ENCODE data around the gene CEP85L.

CEP85L gene

DNA sequence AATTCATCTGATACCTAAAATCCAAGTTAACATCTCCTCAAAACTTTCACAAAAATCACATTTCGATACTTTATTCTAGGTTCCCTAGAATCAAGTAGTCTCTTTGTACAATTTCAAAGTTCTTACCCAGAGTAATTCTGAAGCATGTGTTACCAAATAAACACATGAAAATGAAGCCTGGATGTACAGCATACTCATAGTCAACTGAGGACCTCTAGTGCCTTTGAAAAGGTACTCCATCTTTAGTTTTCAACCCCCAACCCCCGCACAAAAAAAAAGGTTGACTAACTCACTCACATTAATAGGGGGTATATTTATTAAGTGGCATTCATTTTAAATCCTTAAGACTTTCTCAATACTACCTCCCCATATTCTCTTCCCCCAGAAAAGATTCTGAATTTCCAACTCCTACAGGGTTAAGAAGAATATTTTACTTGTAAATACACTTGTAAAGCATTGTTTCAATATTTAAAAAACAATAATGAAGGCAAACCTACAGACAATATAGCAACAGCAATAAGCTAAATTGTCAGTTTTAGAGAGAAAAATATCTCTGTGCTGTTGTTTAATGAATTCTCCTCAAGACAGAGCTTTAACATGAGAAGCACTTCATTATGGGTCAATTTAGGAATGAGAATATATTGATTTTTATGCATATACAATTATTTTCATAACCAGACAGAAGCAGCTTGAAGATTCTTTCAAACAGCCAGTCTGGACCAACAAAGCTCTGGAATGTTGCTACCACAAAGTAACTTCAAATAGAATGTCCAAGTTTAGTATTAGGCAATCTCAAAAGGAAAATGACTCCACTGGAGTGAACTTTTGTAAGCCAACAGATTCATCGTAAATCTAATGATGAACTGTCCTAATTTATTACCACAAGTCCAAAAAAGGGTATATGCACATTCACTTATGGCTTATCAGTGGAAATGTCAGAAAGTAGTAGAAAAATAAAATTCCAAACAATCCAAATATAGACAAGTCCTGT, 100.0 kb downstream of the CEP85L start:
- DNase-seq (ENCODE audit: low read depth in 1 of 2, low spot score in 1 of 2): peak; percentile 2 to 52
- TF ChIP-seq JUND (IDR thresholded peaks at IDR 0.05; ENCODE audit: low read depth): no peak
- in situ Hi-C loops (cut with HindIII; ENCODE audit: low pct_unique_long_range_greater_than_20kb, low sequenced_read_pairs): no loop called here

DNA sequence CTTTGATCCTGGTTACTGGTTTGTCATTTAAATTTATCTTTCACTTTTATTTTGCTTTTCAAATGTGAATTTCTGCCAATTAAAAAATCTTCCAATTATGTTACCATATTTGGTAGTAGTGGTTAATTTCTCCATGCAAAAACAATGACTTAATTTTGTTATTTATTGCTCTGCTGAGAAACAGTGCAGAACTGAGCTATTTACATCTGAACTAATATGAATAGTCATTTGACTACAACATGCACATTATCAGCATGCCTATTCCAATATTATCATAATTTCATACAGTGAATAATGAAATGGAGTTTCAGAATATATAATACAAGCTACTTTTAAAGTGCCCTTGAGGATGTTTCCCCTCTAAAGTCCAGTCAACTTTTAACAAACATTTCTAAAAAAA, 102.8 kb downstream of the CEP85L start:
- no peak for TF ChIP-seq JUND (IDR thresholded peaks at IDR 0.05; ENCODE audit: low read depth)
- in situ Hi-C loops (cut with HindIII; ENCODE audit: low pct_unique_long_range_greater_than_20kb, low sequenced_read_pairs): no loop called here
- no peak for DNase-seq (ENCODE audit: low read depth in 1 of 2, low spot score in 1 of 2)

DNA sequence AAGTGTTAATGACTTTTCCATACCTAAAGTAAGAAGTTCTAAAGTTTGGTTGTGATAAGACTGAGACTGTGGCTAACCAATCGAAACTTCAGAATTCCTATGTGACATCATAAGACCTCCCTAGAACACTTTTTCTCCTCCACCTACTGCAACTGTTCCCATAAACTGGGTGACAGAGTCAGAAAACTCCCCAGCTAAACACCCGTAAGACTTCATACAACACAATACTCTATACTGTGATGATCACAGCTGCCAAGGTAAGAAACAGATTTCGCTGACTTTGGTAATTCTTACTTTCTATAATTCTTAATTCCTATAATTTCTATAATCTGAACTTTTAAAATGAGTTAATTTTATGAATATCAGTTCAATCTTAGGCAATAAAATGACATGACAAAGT, 103.3 kb downstream of the CEP85L start, which contains the start of gene PLN:
Gene PLN (plus strand): TSS at position 161 of the 400 bp plus-strand sequence. CDS start 10,626 bp downstream, outside the sequence.
- in situ Hi-C loops (cut with HindIII; ENCODE audit: low pct_unique_long_range_greater_than_20kb, low sequenced_read_pairs): no loop called here
- TF ChIP-seq JUND (IDR thresholded peaks at IDR 0.05; ENCODE audit: low read depth): no peak

DNA sequence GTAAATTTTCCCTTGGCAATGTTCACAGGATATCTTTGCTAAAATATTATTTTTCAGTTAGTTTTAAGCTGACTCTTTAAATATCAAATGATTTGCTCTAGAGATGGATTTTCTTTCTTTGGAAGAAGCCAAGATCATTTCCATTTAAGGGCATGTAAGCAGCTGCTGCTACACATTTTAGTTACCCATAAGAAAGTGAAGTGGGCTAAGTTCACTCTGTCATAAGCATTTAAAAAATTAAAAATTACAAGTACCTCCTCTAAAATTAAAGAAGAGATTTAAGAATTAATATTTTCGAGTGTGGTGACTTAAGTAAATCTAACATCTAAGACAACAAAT, 104.5 kb downstream of the CEP85L start:
- TF ChIP-seq JUND (IDR thresholded peaks at IDR 0.05; ENCODE audit: low read depth): no peak
- in situ Hi-C loops (cut with HindIII; ENCODE audit: low pct_unique_long_range_greater_than_20kb, low sequenced_read_pairs): no loop called here
- DNase-seq (ENCODE audit: low read depth in 1 of 2, low spot score in 1 of 2): no peak

More for the DNA sequence above, 103.3 kb downstream of the CEP85L start, which contains the start of gene PLN:
- no peak for DNase-seq (ENCODE audit: low read depth in 1 of 2, low spot score in 1 of 2)

DNA sequence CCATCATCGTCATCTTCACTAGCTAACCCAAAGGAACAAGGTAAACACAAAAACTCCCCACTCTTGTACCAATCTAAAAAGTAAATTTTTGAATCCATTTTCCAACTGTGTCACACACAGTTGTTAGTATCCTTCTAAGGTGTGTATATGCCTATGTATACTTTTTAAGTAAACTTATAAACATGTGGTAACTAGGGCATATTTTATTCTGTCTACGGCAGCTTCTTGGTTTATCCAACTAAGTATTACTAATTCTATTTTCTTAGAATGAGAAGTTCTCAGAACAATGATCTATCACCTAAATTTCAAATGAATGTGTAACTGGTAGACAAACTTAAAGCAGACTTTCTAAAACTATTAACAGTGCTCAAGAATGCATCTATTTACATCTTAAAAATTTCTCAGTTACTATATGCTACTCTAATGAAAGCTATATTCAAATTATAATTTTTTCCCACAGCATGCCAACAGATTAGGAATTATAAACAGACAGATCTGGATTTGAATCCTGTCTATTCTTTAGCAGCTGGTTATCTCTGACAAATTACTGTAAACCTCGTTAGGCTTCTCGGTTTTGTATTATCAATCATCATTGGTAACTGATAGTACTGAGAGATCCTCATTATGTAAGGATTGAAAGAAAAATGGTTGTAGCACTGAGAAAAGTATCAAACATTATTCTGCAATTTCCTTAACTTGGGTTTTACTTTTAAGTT, 105.1 kb downstream of the CEP85L start:
- no peak for DNase-seq (ENCODE audit: low read depth in 1 of 2, low spot score in 1 of 2)
- no peak for TF ChIP-seq JUND (IDR thresholded peaks at IDR 0.05; ENCODE audit: low read depth)
- in situ Hi-C loops (cut with HindIII; ENCODE audit: low pct_unique_long_range_greater_than_20kb, low sequenced_read_pairs): no loop called here

DNA sequence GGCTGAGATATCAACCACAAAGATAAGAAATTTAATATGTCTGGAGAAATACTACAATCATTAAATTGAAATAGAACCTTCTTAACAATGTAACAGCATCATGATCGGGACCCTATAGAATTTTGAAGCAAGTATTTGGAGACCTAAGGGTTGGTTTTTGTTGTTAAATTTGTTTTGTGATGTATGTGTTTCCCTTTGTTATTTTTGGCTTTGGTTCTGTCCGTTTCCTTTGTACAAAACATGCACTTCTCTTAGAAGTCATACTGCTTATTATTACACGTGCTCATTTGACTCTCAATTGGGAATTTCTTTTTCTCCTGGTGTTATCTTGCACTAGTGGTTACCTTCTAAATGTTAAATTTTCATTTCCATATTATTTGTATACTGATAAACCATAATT, 107.3 kb downstream of the CEP85L start:
- TF ChIP-seq JUND (IDR thresholded peaks at IDR 0.05; ENCODE audit: low read depth): no peak
- in situ Hi-C loops (cut with HindIII; ENCODE audit: low pct_unique_long_range_greater_than_20kb, low sequenced_read_pairs): no loop called here
- no peak for DNase-seq (ENCODE audit: low read depth in 1 of 2, low spot score in 1 of 2)

DNA sequence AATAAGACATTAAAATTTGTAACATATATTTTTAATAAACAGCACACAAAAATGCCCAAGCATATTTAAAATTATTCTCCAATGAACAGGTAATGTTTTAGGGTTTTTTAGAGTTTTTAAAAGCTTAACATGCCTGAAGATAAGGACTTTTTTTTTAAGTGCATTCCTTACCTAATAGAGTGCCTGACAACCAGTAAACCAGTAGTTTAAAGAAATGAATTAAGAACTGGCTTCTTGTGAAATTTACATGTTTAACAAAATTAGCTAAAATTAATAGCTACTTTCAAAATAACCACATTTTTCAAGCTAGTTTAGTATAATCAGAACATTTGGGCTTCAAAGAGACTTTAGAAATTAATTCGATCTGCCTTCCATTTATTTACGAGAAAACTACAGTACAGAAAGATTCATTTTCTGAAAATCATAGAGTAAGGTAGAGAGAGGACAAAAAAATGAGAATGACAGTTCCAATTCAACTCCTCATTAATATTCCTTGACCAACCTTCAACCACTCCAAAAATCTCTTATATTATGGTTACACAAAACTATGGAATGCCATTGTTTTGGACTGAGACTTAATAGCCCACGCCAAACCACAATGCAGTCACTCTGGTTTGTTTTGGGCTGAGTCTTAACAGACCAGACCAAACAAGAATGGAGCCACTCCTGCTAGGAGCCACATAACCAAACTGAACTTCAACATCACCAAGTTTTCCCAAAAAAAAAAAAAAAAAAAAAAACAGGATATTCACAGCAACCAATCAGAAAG, 109.0 kb downstream of the CEP85L start:
- no peak for DNase-seq (ENCODE audit: low read depth in 1 of 2, low spot score in 1 of 2)
- in situ Hi-C loops (cut with HindIII; ENCODE audit: low pct_unique_long_range_greater_than_20kb, low sequenced_read_pairs): no loop called here
- no peak for TF ChIP-seq JUND (IDR thresholded peaks at IDR 0.05; ENCODE audit: low read depth)

DNA sequence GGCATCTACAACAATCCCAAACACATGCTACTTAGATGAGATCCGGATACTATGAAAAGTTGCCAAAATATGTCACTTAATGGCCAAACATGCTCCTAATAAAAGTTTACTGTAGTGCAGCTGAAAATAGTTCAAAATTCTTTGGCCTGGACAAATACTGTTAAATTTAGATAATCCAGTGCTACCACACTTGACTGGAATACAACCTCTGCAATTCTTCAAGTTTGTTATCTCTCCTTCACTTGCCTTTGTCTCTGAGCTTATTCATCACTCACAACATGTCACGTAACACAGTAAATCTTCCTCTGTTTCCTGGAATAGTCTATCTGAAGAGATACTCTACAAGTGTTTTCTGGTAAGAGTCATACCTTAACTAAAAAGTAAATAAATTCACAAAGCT, 113.8 kb downstream of the CEP85L start:
- no peak for TF ChIP-seq JUND (IDR thresholded peaks at IDR 0.05; ENCODE audit: low read depth)
- in situ Hi-C loops (cut with HindIII; ENCODE audit: low pct_unique_long_range_greater_than_20kb, low sequenced_read_pairs): no loop called here
- no peak for DNase-seq (ENCODE audit: low read depth in 1 of 2, low spot score in 1 of 2)

DNA sequence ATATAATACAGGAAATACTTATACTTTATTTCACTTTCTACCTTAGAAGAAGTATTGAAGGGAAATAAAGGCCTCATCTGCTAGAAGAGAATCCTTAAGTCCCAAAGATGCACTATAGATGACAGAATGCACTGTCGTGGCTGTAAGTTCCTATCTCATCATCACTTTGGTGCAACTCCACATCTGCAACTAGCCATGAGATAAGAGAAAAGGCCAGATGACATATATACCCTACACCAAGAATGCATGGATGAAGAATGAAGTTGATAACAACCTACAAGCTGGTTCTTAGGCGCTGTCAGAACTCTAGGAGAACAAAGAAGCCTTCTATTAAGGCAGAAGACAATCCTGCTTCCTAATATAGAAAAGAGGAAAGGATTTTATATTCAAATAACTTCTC, 114.9 kb downstream of the CEP85L start:
- in situ Hi-C loops (cut with HindIII; ENCODE audit: low pct_unique_long_range_greater_than_20kb, low sequenced_read_pairs): no loop called here
- DNase-seq (ENCODE audit: low read depth in 1 of 2, low spot score in 1 of 2): no peak
- no peak for TF ChIP-seq JUND (IDR thresholded peaks at IDR 0.05; ENCODE audit: low read depth)

DNA sequence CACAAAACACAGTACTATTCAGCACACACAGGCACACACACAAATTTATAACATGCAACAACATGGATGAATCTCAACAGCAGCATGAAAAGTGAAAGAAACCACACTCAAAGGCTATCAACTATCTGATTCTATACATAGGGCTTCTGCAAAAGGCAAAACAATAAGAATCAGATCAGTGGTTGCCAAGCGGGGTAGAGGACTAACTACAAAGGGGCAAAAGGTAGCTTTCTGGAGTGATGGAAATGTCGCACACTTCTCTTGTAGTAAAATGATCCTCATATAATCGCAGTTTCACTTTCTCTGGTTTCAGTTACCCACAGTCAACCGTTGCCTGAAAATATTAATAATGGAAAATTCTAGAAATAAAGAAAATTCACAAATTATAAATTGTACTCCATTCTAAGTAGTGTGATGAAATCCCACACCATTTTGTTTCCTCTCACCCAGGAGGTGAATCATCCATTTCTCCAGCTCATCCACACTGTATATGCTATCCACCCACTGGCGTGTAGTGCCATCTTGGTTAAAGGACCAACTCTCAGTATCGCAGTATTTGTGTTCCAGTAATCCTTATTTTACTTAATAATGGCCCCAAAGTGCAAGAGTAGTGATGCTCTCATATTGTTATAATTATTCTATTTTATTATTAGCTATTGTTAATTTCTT, 116.1 kb downstream of the CEP85L start:
- in situ Hi-C loops (cut with HindIII; ENCODE audit: low pct_unique_long_range_greater_than_20kb, low sequenced_read_pairs): no loop called here
- no peak for TF ChIP-seq JUND (IDR thresholded peaks at IDR 0.05; ENCODE audit: low read depth)
- no peak for DNase-seq (ENCODE audit: low read depth in 1 of 2, low spot score in 1 of 2)

DNA sequence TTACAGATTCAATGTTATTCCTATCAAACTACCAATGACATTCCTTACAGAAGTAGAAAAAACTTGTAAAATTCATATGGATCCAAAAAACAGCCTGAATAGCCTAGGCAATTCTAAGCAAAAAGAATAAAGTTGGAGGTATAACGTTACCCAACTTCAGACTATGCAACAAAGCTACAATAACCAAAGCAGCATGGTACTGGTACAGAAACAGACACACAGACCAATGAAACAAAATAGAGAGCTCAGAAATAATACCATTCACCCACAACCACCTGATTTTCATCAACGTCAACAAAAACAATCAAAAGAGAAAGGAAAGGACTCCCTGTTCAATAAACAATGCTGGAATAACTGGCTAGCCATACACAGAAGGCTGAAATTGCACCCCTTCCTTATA, 120.4 kb downstream of the CEP85L start:
- no peak for TF ChIP-seq JUND (IDR thresholded peaks at IDR 0.05; ENCODE audit: low read depth)
- no peak for DNase-seq (ENCODE audit: low read depth in 1 of 2, low spot score in 1 of 2)
- in situ Hi-C loops (cut with HindIII; ENCODE audit: low pct_unique_long_range_greater_than_20kb, low sequenced_read_pairs): no loop called here

DNA sequence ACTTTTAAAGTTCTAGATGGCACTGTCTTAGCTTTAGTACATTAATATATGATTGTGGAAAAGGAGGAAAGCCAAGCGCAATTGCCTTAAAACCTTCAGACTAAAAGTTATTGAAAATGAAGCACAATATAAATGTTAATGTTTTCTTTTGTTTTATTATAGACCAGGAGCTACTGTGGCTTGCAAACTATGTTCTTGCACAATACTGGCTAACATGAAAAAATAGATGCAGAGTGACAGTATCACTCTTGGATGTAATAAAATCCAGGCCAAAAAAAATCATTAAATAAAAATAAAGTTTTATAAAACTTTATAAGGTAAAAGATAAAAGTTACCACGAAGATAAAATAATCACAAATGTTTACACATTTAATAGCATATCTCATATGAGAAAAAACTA, 121.6 kb downstream of the CEP85L start:
- in situ Hi-C loops (cut with HindIII; ENCODE audit: low pct_unique_long_range_greater_than_20kb, low sequenced_read_pairs): no loop called here
- no peak for DNase-seq (ENCODE audit: low read depth in 1 of 2, low spot score in 1 of 2)

More for the DNA sequence above, 121.6 kb downstream of the CEP85L start:
- no peak for TF ChIP-seq JUND (IDR thresholded peaks at IDR 0.05; ENCODE audit: low read depth)
